ENCODE data around the gene FABP2.
"Not testable (repeated sequence)": the region's sequence is repeated elsewhere in the genome, so short reads cannot be mapped to it uniquely, and the experiment has no call there.

Gene FABP2

GRCh38 chr4:119321921-119322687 lies at the start of gene FABP2:
TSS of gene FABP2 (minus strand) at chr4:119322138. CDS start at chr4:119322102, 36 bp downstream.
- no peak for DNase-seq

- not testable (repeated sequence) for DNase-seq
Observed at GRCh38 chr4:119370951-119371683, 49.2 kb upstream of the FABP2 start.

GRCh38 chr4:119370392-119370791 lies 48.5 kb upstream of the FABP2 start:
- not testable (repeated sequence) for DNase-seq

GRCh38 chr4:119366802-119367201 lies 44.9 kb upstream of the FABP2 start:
- not testable (repeated sequence) for DNase-seq

- not testable (repeated sequence) for DNase-seq
Observed at GRCh38 chr4:119364203-119364602, 42.3 kb upstream of the FABP2 start.

GRCh38 chr4:119363372-119363771 lies 41.4 kb upstream of the FABP2 start:
- DNase-seq: not testable (repeated sequence)

- DNase-seq: not testable (repeated sequence)
Observed at GRCh38 chr4:119362413-119362812, 40.5 kb upstream of the FABP2 start.

GRCh38 chr4:119359873-119360272 lies 37.9 kb upstream of the FABP2 start:
- not testable (repeated sequence) for DNase-seq

GRCh38 chr4:119356796-119357195 lies 34.9 kb upstream of the FABP2 start:
- not testable (repeated sequence) for DNase-seq

GRCh38 chr4:119356041-119356440 lies 34.1 kb upstream of the FABP2 start:
- DNase-seq: not testable (repeated sequence)

GRCh38 chr4:119353364-119353763 lies 31.4 kb upstream of the FABP2 start:
- not testable (repeated sequence) for DNase-seq

- DNase-seq: not testable (repeated sequence)
Observed at GRCh38 chr4:119348169-119348568, 26.2 kb upstream of the FABP2 start.

GRCh38 chr4:119343293-119343692 lies 21.4 kb upstream of the FABP2 start:
- DNase-seq: not testable (repeated sequence)

GRCh38 chr4:119339895-119340294 lies 18.0 kb upstream of the FABP2 start:
- not testable (repeated sequence) for DNase-seq

GRCh38 chr4:119337010-119337409 lies 15.1 kb upstream of the FABP2 start:
- DNase-seq: no peak

- DNase-seq: not testable (repeated sequence)
Observed at GRCh38 chr4:119336332-119336979, 14.5 kb upstream of the FABP2 start.

- DNase-seq: no peak
Observed at GRCh38 chr4:119329835-119330620, 8.1 kb upstream of the FABP2 start.

GRCh38 chr4:119328695-119329094 lies 6.8 kb upstream of the FABP2 start:
- no peak for DNase-seq

GRCh38 chr4:119317990-119318389 lies 3.9 kb downstream of the FABP2 start:
- no peak for DNase-seq

- DNase-seq: no peak
Observed at GRCh38 chr4:119315036-119315435, 6.9 kb downstream of the FABP2 start.

GRCh38 chr4:119314356-119314755 lies 7.6 kb downstream of the FABP2 start:
- DNase-seq: no peak

GRCh38 chr4:119313237-119313636 lies 8.7 kb downstream of the FABP2 start:
- DNase-seq: no peak

- DNase-seq: no peak
Observed at GRCh38 chr4:119310826-119311225, 11.1 kb downstream of the FABP2 start.
